ENCODE measurements around the gene NPHP4.

Gene NPHP4

GRCh38 chr1:6030132-6030531 is 37.9 kb upstream of the NPHP4 start:
- H3K4me2 ChIP-seq (ENCODE audit: low read depth, low read length) = no peak overlapping the region

DNA sequence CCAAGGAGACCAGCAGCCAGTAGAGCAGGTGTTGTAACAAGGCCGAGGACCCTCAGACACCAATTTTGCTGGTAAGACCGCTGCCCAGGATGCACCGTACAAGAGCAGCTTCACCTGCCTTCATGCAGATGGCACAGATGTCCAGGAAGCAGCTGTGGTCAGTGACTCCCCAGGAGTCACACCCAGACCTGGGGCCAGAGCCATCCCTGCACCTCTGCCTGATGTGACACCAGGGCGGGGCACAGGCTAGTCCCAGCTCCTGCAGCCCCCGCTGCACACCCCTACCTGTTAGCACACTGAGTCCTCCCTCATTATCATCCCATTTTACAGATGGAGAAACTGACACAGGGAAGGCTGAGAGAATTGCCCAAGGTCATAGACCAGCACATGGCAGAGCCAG is 37.1 kb upstream of the NPHP4 start:
- no peak overlapping the region for H2AFZ ChIP-seq (ENCODE audit: low read length)
- no peaks in the 10 kb centered on the region for H3K27me3 ChIP-seq (replicated peaks; ENCODE audit: insufficient read depth, low read length)
- TF ChIP-seq EZH2phosphoT487 (IDR thresholded peaks at IDR 0.05; ENCODE audit: low read length) (no peak), EZH2 (optimal IDR thresholded peaks at IDR 0.05; ENCODE audit: low read depth, low read length) (no peak)
- TF ChIP-seq, protein P1, sequence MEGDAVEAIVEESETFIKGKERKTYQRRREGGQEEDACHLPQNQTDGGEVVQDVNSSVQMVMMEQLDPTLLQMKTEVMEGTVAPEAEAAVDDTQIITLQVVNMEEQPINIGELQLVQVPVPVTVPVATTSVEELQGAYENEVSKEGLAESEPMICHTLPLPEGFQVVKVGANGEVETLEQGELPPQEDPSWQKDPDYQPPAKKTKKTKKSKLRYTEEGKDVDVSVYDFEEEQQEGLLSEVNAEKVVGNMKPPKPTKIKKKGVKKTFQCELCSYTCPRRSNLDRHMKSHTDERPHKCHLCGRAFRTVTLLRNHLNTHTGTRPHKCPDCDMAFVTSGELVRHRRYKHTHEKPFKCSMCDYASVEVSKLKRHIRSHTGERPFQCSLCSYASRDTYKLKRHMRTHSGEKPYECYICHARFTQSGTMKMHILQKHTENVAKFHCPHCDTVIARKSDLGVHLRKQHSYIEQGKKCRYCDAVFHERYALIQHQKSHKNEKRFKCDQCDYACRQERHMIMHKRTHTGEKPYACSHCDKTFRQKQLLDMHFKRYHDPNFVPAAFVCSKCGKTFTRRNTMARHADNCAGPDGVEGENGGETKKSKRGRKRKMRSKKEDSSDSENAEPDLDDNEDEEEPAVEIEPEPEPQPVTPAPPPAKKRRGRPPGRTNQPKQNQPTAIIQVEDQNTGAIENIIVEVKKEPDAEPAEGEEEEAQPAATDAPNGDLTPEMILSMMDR (IDR thresholded peaks at IDR 0.05; ENCODE audit: low read length) = no peak
- 0 out of 2 replicates have a peak, but pooled peaks cover 5% of the 10 kb centered on the region for H3K36me3 ChIP-seq (replicated peaks; ENCODE audit: insufficient read depth, low read length)
- H3K4me2 ChIP-seq (ENCODE audit: low read depth, low read length) = no peak overlapping the region
- peaks cover 12% of the 10 kb centered on the region for H3F3A ChIP-seq (ENCODE audit: insufficient read depth, low read length)
- H3K9me2 ChIP-seq (replicated peaks; ENCODE audit: insufficient read depth, low read length) = no peaks in the 10 kb centered on the region
- no peak overlapping the region for H3K4me3 ChIP-seq (ENCODE audit: low read length)
- H3K4me1 ChIP-seq (ENCODE audit: low read length) = peaks cover 20% of the 10 kb centered on the region
- peaks cover 13% of the 10 kb centered on the region for H4K20me1 ChIP-seq (ENCODE audit: insufficient read depth, low read length)
- H3K9ac ChIP-seq (ENCODE audit: low read length) = no peak overlapping the region
- H3K9me3 ChIP-seq (replicated peaks; ENCODE audit: insufficient read depth, low read length) = no peaks in the 10 kb centered on the region
- DNase-seq = no peak
- H3K27ac ChIP-seq (ENCODE audit: low read length) = no peak overlapping the region
- H3K79me2 ChIP-seq (ENCODE audit: low read length) = peaks cover 93% of the 10 kb centered on the region

More at GRCh38 chr1:6030132-6030531, 37.9 kb upstream of the NPHP4 start:
- Histone ChIP-seq H3K27me3 (replicated peaks; ENCODE audit: insufficient read depth, low read length) (no peaks in the 10 kb centered on the region), H3K9me3 (replicated peaks; ENCODE audit: insufficient read depth, low read length) (no peaks in the 10 kb centered on the region), H3F3A (ENCODE audit: insufficient read depth, low read length) (peaks cover 5% of the 10 kb centered on the region), H3K36me3 (replicated peaks; ENCODE audit: insufficient read depth, low read length) (0 out of 2 replicates have a peak, but pooled peaks cover 5% of the 10 kb centered on the region), H4K20me1 (ENCODE audit: insufficient read depth, low read length) (peaks cover 13% of the 10 kb centered on the region), H3K9ac (ENCODE audit: low read length) (no peak overlapping the region), H3K9me2 (replicated peaks; ENCODE audit: insufficient read depth, low read length) (no peaks in the 10 kb centered on the region), H3K4me3 (ENCODE audit: low read length) (no peak overlapping the region), H3K79me2 (ENCODE audit: low read length) (peaks cover 98% of the 10 kb centered on the region), H2AFZ (ENCODE audit: low read length) (no peak overlapping the region), H3K27ac (ENCODE audit: low read length) (no peak overlapping the region), H3K4me1 (ENCODE audit: low read length) (peaks cover 14% of the 10 kb centered on the region)
- TF ChIP-seq, protein P1 (IDR thresholded peaks at IDR 0.05; ENCODE audit: low read length) = no peak
- TF ChIP-seq EZH2phosphoT487 (IDR thresholded peaks at IDR 0.05; ENCODE audit: low read length) (no peak), EZH2 (optimal IDR thresholded peaks at IDR 0.05; ENCODE audit: low read depth, low read length) (no peak)
- DNase-seq = no peak

GRCh38 chr1:6028042-6028850 is 36.0 kb upstream of the NPHP4 start:
- Histone ChIP-seq H3K27ac (ENCODE audit: low read length) (no peak overlapping the region), H3K9me3 (replicated peaks; ENCODE audit: insufficient read depth, low read length) (no peaks in the 10 kb centered on the region), H3K4me1 (ENCODE audit: low read length) (peaks cover 24% of the 10 kb centered on the region), H3F3A (ENCODE audit: insufficient read depth, low read length) (peaks cover 18% of the 10 kb centered on the region), H2AFZ (ENCODE audit: low read length) (no peak overlapping the region), H3K4me3 (ENCODE audit: low read length) (no peak overlapping the region), H3K79me2 (ENCODE audit: low read length) (peaks cover 84% of the 10 kb centered on the region), H3K9ac (ENCODE audit: low read length) (no peak overlapping the region), H3K4me2 (ENCODE audit: low read depth, low read length) (no peak overlapping the region), H3K36me3 (replicated peaks; ENCODE audit: insufficient read depth, low read length) (0 out of 2 replicates have a peak, but pooled peaks cover 5% of the 10 kb centered on the region), H3K27me3 (replicated peaks; ENCODE audit: insufficient read depth, low read length) (no peaks in the 10 kb centered on the region), H3K9me2 (replicated peaks; ENCODE audit: insufficient read depth, low read length) (no peaks in the 10 kb centered on the region), H4K20me1 (ENCODE audit: insufficient read depth, low read length) (peaks cover 9% of the 10 kb centered on the region; the same call in 1 of the 2 replicates)
- TF ChIP-seq EZH2 (optimal IDR thresholded peaks at IDR 0.05; ENCODE audit: low read depth, low read length) (no peak), EZH2phosphoT487 (IDR thresholded peaks at IDR 0.05; ENCODE audit: low read length) (no peak)
- TF ChIP-seq, protein P1 (IDR thresholded peaks at IDR 0.05; ENCODE audit: low read length) = no peak
- no peak for DNase-seq

Data from MM.1S (cell line).